Cardiac septum (tissue), 1 donor: ENCODE data around the gene TOP2B. TPM values are rescaled to one million over a fixed set of nuclear protein-coding genes. Genes with fewer than 3 reads are reported as not detected.

Experiments used
- DNase-seq: peaks from one replicate; pipeline ENCODE4 v3.0.0-alpha.2; 2020; ENCODE audit warnings: low spot score
- intact Hi-C: fragments of 100-400 bp; cut with DNase I; formaldehyde crosslinking; loops from one replicate; pipeline ENCODE4 v1.14.0; 2022
- total RNA-seq: library from RNA; stranded (reverse); fragmentation: NEBNext Ultra II Directional; extraction: Animal tissue kit (Norgen Biotek cat#: 25700); gene quantifications from one replicate; pipeline ENCODE4 v1.2.1, GENCODE V29; 2021
- donor health status: DM: no; HTN: no; CAD: no.

TOP2B gene
- total RNA-seq, 1 donor from 2014 or later, result 108 TPM

DNA sequence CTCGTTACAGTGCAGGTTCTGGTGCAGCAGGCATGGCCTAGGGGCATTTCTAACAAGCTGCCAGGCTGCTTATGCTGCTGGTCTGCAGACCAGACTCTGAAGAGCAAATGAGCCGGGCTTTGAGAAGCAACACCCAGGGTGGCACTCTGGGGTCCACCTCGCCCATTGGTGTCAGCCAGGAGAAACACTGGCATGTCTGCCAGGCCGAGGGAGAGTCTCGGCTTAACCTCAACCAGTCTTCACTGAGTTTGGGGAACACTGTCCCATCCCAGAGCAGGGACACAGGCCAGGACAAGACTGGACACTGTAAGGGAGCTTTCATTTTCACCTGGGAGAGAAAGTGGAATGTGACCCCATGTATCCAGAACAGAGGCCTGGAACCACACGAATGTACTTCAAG, 93.4 kb downstream of the TOP2B start:
- intact Hi-C loops, result loop anchor here (5.0 kb wide), 1 partner anchor 49 kb away; no protein-coding TSS in a partner anchor

DNA sequence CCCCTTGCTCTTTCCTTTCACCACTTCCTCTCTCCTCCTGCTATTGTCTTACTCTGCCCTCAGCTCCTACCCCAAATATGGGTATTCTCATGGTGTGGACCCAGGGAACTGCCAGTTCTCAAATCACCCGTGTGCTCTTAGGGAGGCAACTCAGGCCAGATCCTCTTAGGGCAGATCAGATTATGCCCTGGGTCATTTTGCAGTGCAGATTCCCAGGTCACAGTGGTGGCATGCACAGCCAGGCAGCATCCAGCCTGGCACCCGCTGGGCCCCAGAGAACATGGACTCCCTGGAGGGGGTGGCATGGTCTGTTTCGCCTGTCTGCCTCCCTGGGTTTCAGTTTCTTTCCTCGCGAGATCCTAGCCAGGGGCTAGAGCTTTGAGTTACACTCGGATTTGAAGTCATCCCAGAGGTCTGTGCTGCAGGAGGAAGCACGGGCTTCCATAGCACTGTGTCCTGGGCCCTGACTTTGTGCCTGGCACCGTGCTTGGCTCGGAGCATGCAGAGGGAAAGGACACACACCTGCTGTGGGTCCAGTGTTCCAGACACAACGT, 96.1 kb downstream of the TOP2B start:
- intact Hi-C loops, result no loop called here
- DNase-seq, result peak; percentile 70

More for the DNA sequence above, 93.4 kb downstream of the TOP2B start:
- peak; percentile 60 for DNase-seq

DNA sequence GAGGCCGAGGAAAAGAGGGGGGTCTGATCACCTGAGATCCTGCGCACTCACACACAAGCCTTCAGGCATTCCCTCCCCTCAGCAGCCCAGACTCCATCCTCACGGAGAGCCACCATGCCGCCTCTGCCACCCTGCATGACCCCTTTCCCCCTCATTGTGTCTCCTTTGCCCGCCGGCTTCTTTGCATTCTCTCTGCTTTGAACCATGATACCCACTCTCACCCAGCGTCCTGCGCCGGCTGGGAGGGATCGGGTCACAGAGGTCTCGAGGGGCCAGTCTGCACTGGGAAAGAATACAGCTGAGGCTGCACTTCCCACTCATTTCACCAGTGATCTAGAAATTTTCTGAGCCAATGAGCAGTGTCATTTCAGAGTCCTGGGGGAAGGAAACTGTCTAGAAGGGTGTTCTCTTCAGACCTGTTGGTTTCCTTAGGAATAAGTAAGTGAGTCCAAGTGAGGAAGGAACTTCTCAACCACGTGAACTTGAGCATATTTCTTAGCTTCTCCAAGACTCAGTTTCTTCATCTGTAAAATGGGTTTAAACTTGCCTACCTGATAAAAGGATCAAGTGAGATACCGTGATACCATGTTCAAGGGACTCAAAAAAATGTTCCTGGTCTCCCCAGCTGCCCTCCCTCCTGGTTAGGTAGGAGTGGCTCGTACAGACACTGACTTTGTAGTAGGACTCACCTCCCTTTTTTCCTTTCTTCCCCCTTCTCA, 96.7 kb downstream of the TOP2B start:
- intact Hi-C loops, result no loop called here
- DNase-seq, result peak; percentile 72

DNA sequence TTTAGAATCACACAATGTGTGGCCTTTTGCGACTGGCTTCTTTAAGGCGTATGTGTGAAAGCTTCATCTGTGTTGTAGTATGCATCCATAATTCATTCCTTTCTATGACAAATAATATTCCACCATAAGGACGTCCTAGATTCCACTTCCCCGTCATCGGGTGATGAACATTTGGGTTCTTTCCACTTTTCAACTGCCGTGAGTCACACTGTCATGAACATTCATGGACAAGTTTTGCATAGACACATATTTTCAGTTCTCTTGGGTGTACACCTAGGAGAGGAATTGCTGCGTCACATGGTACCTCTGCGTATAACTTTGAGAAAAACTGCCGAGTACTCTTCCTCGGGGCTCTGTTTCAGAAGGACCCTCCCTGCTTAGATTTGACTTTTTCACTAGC, 97.3 kb downstream of the TOP2B start:
- intact Hi-C loops, result no loop called here
- DNase-seq, result no peak

DNA sequence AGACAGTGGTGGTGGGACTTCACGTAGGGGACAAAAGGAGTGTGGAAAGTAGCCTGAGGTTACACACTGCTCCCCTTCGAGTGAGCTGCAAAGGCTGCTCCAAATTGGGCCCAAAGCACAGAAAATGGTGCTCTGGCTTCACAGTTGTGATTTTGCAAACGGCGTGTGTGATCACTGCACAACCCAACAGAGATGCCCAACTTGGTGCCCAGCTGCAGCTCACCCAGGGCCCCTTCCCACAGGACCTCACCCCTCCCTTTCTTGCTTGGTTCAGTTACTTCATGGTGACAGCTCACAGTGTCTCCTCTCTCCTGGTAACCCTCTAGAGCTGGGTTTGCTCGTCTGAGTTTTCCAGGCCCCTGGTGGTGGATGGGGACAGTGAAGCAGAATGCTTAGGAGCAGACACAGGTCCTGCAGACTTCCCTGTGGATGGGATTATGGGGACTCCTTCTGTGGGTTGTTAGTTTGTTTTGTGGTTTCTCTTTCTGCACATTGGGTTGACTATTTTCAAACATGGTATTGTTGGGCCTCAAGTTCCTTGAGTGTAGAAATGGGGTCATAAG, 98.3 kb downstream of the TOP2B start:
- intact Hi-C loops, result no loop called here
- peak; percentile 59 for DNase-seq

DNA sequence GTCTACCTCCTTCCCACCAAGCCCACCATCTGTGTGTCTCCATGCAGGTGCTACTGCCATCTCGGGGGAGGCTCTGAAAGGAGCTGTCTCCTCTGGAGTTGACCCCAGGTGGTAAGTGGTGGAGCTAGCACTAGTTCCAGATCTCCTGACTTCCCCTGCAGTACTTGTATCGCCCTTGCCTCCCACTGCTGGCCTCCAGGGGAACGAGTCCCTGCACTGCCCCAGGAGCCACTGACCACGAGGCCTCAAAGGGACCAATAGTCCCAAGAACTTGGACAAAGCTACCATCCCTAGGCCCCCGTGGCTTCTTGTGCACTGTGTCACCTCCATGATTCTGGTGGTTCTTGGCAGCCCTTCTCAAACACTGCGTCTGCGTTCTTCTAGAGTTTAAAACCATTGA, 98.9 kb downstream of the TOP2B start:
- intact Hi-C loops, result no loop called here
- DNase-seq, result peak; percentile 56

DNA sequence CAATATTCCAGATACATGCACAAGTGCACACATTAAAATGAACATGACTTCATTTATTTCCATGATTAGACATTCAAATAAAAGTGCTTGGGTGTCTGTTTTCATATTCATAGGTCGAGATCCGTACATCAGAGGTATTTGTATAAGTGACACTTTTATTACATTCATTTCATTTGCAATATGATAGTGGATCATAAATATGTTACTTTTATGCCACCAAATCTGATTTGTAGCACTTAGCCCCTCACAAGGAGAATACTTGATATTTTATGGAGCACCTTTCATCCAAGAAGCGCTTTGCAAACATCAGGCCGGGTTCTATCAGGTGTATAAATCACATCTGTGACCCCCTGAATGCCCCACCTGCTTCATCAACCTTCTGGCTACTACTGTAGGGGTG, 100.6 kb downstream of the TOP2B start:
- intact Hi-C loops, result no loop called here
- no peak for DNase-seq

DNA sequence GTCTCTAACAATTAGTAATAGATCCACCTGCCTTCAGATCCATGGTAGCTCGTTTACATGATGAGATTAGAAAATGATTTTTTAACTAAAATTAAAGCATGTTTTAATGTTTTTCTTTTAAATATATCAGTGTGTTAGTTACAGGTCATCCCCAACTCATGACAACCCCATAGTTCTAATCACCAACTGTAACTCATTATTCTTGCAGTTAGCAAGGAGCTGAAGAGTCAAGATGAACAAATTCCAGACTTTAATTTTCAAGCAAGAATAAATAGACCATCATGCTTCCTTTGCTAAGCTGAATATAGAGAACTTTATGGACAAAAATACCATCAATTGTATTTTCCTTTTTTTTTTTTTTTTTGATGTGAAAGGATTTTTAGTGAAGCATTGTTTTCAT, 101.1 kb downstream of the TOP2B start:
- intact Hi-C loops, result no loop called here
- no peak for DNase-seq

DNA sequence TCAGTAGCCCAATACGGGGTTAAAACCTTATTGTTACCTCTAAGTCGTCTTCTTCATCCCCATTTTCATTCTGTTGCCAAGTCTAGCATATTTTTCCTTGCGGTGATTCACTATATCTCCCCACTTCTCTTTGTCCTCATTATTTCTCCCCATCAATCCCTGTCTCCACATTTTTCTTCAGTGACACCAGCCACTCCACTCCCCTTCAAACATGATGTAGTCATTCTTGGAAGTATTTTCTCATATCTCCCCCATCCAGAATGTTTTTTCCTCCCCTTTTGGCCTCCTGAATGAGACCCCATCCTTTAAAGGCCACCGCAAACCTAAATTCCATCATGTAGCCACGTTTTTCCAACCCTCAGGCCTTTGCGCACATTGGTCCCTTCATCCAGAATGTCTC, 105.9 kb downstream of the TOP2B start:
- no peak for DNase-seq
- intact Hi-C loops, result no loop called here

DNA sequence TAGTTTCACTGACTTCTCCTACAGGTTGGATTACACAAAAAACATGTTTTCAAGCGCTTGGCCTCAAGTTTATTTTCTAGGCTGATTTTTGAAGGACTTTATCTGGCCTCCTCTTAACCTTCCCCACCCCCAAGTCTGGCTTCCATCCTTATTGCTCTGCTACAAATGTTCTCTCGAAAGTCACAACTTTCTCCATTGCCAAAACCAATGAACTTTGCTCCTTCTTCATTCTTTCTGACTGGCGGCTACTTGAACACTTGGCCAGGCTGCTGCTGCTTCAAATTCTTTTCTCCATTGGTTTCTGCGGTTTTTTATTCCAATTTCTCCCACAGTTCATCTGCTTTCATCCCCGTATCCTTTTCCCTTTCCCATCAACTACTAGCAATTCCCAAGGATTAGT, 106.6 kb downstream of the TOP2B start:
- intact Hi-C loops, result no loop called here

DNA sequence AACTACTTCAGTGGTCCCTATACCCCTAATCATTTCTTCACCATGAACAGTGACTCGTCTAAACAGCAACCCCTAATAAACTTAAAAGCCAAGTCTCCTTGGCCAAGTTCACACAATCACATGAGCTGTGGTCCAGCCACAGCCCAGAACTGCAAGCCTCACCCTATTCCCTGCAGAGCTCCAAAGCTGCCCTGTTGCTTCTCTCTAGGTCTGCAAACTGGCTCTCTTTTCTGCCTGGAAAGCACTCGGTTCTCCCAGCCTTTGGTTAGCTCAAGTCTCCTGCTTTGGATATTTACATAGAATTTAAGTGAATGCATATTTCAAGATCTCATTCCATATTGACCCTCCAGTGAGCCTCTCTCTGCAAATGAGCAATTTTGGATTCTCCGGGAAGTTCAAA, 107.0 kb downstream of the TOP2B start:
- peak; percentile 26 for DNase-seq

More for the DNA sequence above, 106.6 kb downstream of the TOP2B start:
- DNase-seq, result peak; percentile 36

DNA sequence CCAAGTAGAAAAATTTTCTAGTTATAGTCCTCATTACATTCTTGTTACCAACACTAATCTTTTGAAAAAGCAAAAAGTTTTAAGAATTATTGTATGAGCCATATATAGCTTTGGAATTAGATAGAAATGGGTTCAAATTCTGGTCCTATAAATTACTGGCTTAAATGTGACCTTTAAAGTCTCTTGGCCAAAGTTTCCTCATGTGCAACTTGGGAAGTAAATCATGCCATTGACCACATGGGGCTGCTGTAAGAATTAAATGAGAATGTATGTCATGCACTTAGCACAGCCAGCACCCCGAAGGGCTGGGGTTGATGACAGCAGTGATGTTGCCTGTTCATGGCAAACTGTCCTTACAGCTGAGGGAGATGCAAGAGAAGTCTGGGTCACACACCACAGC, 108.3 kb downstream of the TOP2B start:
- DNase-seq, result peak; percentile 24
- intact Hi-C loops, result no loop called here

More for the DNA sequence above, 107.0 kb downstream of the TOP2B start:
- intact Hi-C loops, result no loop called here

DNA sequence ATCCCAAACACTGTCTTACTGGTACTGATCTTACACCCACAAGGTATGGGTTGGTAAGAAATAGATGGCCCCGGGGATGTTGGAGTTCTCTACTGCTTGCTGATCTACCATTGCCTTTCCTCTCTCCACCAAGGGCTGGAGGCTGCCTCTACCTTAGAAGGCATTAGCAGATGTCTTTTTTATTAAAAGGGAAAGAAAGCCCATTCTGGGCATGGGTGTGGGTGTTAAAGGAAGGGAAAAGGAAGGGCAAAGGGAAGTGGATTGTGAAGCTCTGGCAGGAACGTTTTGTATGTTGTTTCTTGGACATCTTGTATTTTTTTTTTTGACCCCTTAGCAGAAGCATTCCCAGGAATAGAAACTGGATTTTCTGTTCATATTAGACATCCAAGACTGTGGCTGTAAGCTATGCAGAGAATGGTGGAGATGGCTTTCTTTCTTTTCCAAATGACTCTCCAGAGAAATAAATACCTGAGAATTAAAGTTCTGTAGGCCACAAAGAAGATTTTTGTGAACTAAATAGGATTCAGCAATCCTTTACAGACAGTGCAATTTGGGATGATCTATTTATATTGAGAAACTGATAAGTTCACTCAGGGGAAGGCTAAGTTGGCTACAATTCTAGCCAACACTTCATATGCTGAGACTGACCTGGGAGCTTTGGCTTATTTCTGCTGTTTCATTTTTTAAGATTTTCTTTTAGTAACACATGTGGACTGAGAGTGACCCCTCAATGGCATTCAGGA, 108.8 kb downstream of the TOP2B start:
- peak; percentile 10 for DNase-seq
- intact Hi-C loops, result no loop called here

DNA sequence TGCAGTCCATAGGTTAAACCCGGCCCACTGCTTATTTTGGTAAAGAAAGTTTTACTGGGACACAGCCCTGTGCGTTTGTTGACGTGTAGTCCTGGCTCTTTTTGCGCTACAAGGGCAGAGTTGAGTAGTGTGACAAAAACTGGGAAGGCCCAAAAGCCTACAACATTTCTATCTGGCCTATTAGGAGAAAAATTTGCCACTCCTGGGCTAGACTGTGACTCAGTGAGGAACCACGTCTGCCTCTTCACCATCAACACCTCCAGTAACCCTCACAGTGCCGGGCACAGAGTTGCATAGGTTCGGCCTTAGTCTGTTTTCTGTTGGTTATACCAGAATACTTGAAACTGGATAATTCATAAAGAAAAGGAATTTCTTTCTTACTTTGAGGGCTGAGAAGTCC, 110.3 kb downstream of the TOP2B start:
- peak; percentile 35 for DNase-seq
- intact Hi-C loops, result no loop called here

DNA sequence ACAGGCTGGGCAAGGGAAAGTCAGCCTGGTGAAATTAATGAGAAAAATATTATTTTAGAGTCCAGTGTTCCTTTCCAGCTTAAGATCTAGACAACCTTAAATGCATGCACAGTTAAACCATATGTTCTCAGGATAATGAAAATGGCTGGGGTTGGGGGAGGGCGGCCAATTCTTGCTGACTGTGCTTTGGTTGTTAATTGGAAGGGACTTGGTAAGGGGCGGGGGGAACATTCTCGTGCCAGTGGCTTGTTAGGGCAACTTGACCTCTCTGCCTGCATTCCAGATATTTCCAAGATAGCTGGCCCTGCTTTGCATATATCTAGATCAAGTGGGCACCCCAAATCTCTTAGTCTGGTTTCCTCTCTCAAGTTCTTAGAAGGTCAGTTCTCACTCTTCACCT, 112.5 kb downstream of the TOP2B start:
- intact Hi-C loops, result no loop called here
- peak; percentile 63 for DNase-seq

DNA sequence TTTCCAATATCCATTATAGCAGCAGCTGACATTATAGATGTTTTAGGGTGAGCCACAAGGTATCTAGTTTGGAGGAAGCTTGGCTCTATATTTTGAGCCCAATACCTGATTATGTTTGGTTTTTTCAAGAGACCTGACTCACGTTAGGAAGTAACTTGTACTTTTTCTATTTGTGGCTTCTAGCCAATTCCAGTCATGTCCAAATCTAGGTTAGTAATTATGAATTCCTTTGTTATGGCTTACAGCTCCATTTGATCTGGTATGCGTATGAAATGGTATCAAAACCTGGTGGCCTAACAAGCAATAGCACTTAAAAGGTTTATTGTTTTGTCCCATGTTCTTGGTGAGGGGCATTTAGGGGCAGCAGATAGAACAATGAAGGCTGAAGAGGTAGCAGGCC, 115.9 kb downstream of the TOP2B start:
- DNase-seq, result no peak
- intact Hi-C loops, result no loop called here

DNA sequence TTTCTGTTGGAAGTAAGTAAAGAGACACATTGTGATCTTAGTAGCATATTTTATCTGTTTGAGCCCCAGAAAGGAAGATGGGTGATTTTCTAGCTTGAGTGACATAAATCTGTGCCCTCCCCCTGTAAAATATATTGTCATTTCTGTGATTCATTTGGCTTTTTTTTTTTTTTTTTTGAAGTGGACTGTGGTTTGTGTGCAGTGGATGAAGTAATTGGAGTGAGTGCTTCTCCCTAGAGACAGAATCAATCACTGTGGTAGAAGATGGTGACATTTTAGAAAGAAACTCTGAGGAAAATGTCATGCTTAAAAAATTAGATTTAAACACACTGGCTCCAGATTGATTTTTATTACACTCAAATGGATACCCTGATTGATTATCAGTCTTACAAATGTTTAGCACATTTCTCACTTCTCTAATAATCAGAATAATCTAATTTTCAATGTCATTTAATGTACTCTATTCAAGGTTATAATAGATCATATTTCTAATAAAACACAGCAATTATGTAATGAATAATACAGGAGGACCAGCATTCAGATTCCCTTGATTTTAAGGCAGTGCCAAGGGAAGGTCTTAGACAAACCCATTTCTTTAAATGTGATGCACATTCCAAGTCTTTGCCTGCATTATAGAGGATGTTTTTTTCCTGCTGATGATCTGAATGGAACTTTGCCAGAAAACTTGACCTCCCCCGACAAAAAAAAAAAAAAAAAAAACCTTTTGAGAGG, 116.6 kb downstream of the TOP2B start:
- intact Hi-C loops, result no loop called here
- no peak for DNase-seq
